Left cardiac atrium (tissue), 4 donors: Measurements from ENCODE around the gene LDLRAD4. TPM values are rescaled to one million over a fixed set of nuclear protein-coding genes. Genes with fewer than 3 reads are reported as not detected.

Experiments used
- ATAC-seq, 2 donors: fragments of 200-7000 bp; cut with Tn5 transposase; one replicate each; pipeline ENCODE4 v1.9.1; 2020; ENCODE audit warnings: mild to moderate bottlenecking in 2 of 2, moderate library complexity in 2 of 2
- DNase-seq: peaks from one replicate; pipeline ENCODE4 v3.0.0-alpha.2; 2020
- intact Hi-C, 2 donors: fragments of 100-400 bp; cut with DNase I; formaldehyde crosslinking; loops; one replicate each; pipeline versions ENCODE4 v1.14.1 to v1.15.1; 2022 to 2023
- total RNA-seq, 2 donors: library from RNA; stranded (reverse); fragmentation: NEBNext Ultra II Directional; extraction: Animal tissue kit (Norgen Biotek cat#: 25700); gene quantifications; one replicate each; pipeline ENCODE4 v1.2.1, GENCODE V29; 2021
- donor health status: DM: no; HTN: yes; CAD: no.
- donor health status: DM: no; HTN: yes; CAD: no; lungs with severe emphysema.
- donor health status: DM: yes; HTN: yes; CAD: no.
- donor health status: Dilated cardiomyopathy.

The LDLRAD4 gene
- total RNA-seq, 2 donors from 2014 or later, result 28.9 to 80.2 TPM

- DNase-seq, result peak; percentile 52
- intact Hi-C loops, result loop anchor here (2.0 to 10.0 kb wide), 2 partner anchors 46 to 162 kb away; no protein-coding TSS in a partner anchor
- peak; percentile 25 to 39 for ATAC-seq
Measured at GRCh38 chr18:13222856-13223281, 4.3 kb downstream of the LDLRAD4 start.

GRCh38 chr18:13223311-13224143 lies 5.0 kb downstream of the LDLRAD4 start:
- intact Hi-C loops, result loop anchor here (2.0 to 10.0 kb wide), 2 partner anchors 45 to 161 kb away; no protein-coding TSS in a partner anchor
- DNase-seq, result peak; percentile 67
- ATAC-seq, result peak; percentile 55 to 61

- intact Hi-C loops, result loop anchor here in 1 of 2 donors (10.0 kb wide), 1 partner anchor 160 kb away; no protein-coding TSS in a partner anchor
- no peak for ATAC-seq
- no peak for DNase-seq
Measured at GRCh38 chr18:13225261-13225660, 6.7 kb downstream of the LDLRAD4 start.

- no peak for ATAC-seq
- no peak for DNase-seq
- intact Hi-C loops, result loop anchor here in 1 of 2 donors (10.0 kb wide), 1 partner anchor 158 kb away; no protein-coding TSS in a partner anchor
Measured at GRCh38 chr18:13226533-13227144, 8.1 kb downstream of the LDLRAD4 start.

GRCh38 chr18:13227910-13228309 lies 9.3 kb downstream of the LDLRAD4 start:
- intact Hi-C loops, result loop anchor here in 1 of 2 donors (10.0 kb wide), 1 partner anchor 157 kb away; no protein-coding TSS in a partner anchor
- DNase-seq (no peak), ATAC-seq (no peak)

- DNase-seq (no peak), ATAC-seq (no peak)
- intact Hi-C loops, result loop anchor here in 1 of 2 donors (10.0 kb wide), 1 partner anchor 156 kb away; no protein-coding TSS in a partner anchor
Measured at GRCh38 chr18:13229001-13229671, 10.6 kb downstream of the LDLRAD4 start.

- ATAC-seq (no peak), DNase-seq (no peak)
- intact Hi-C loops, result loop anchor here in 1 of 2 donors (5.0 kb wide), 1 partner anchor 146 kb away; no protein-coding TSS in a partner anchor
Measured at GRCh38 chr18:13231151-13231550, 12.6 kb downstream of the LDLRAD4 start.

- DNase-seq (peak; percentile 77), ATAC-seq (peak; percentile 75 to 77)
- intact Hi-C loops, result loop anchor here in 1 of 2 donors (5.0 kb wide), 1 partner anchor 145 kb away; no protein-coding TSS in a partner anchor
Measured at GRCh38 chr18:13232086-13232917, 13.7 kb downstream of the LDLRAD4 start.

GRCh38 chr18:13232971-13233786 lies 14.6 kb downstream of the LDLRAD4 start:
- intact Hi-C loops, result loop anchor here in 1 of 2 donors (5.0 kb wide), 1 partner anchor 144 kb away; no protein-coding TSS in a partner anchor
- DNase-seq, result no peak
- peak; percentile 2 to 10 for ATAC-seq

GRCh38 chr18:13233787-13234783 lies 15.5 kb downstream of the LDLRAD4 start:
- no peak for DNase-seq
- intact Hi-C loops, result loop anchor here in 1 of 2 donors (5.0 kb wide), 1 partner anchor 143 kb away; no protein-coding TSS in a partner anchor
- ATAC-seq, result no peak

- intact Hi-C loops, result no loop called here
- DNase-seq (no peak), ATAC-seq (peak in 1 of 2 donors; percentile 20)
Measured at GRCh38 chr18:13235421-13235831, 16.9 kb downstream of the LDLRAD4 start.

- ATAC-seq, result peak; percentile 84 to 87
Measured at GRCh38 chr18:13235981-13236380, 17.4 kb downstream of the LDLRAD4 start.

GRCh38 chr18:13236411-13236810 lies 17.9 kb downstream of the LDLRAD4 start:
- ATAC-seq (no peak), DNase-seq (no peak)
- intact Hi-C loops, result no loop called here

More at GRCh38 chr18:13235981-13236380, 17.4 kb downstream of the LDLRAD4 start:
- peak; percentile 78 for DNase-seq
- intact Hi-C loops, result no loop called here

- no peak for ATAC-seq
- intact Hi-C loops, result no loop called here
Measured at GRCh38 chr18:13237073-13237472, 18.5 kb downstream of the LDLRAD4 start.

GRCh38 chr18:13237641-13238040 lies 19.1 kb downstream of the LDLRAD4 start:
- intact Hi-C loops, result no loop called here
- ATAC-seq (no peak), DNase-seq (no peak)

More at GRCh38 chr18:13237073-13237472, 18.5 kb downstream of the LDLRAD4 start:
- DNase-seq, result no peak
